Neural cell (in vitro differentiated cells): ENCODE data around the gene CTSL. TPM values are rescaled to one million over a fixed set of nuclear protein-coding genes. Genes with fewer than 3 reads are reported as not detected.

Source experiments
- H2AFZ ChIP-seq: fragments of 200-600, 300-800 bp; sonication (generic), shearing (Covaris generic); 2 replicates; pipeline ENCODE4 v1.6.0; 2014; ENCODE audit warnings: low read depth, mild to moderate bottlenecking, antibody characterized with exemption, low read length, moderate library complexity
- H3F3A ChIP-seq: fragments of 200-600 bp; shearing (Covaris generic); 2 replicates; pipeline ENCODE4 v1.6.1; 2016; ENCODE audit warnings: mild to moderate bottlenecking, moderate library complexity, mixed read lengths, antibody characterized with exemption, low read length; ENCODE audit not compliant: insufficient read depth, poor library complexity, severe bottlenecking
- H3K27ac ChIP-seq: fragments of 200-600, 300-800 bp; sonication (generic), shearing (Covaris generic); 2 replicates; pipeline ENCODE4 v1.5.1; 2014; ENCODE audit warnings: mild to moderate bottlenecking, low read length, moderate library complexity
- H3K27me3 ChIP-seq: fragments of 300-800, 200-600 bp; sonication (generic), shearing (Covaris generic); 2 replicates; pipeline ENCODE4 v1.6.0; 2014; ENCODE audit warnings: mild to moderate bottlenecking, low read depth, low read length, moderate library complexity; ENCODE audit not compliant: insufficient read depth
- H3K36me3 ChIP-seq: fragments of 300-800, 200-600 bp; sonication (generic), shearing (Covaris generic); 2 replicates; pipeline ENCODE4 v1.5.1; 2014; ENCODE audit warnings: mild to moderate bottlenecking, antibody characterized with exemption, low read length, moderate library complexity; ENCODE audit not compliant: insufficient read depth
- H3K4me2 ChIP-seq: fragments of 300-800, 200-600 bp; sonication (generic), shearing (Covaris generic); 2 replicates; pipeline ENCODE4 v1.6.0; 2014; ENCODE audit warnings: mild to moderate bottlenecking, low read length
- H3K4me3 ChIP-seq: fragments of 300-800, 200-600 bp; sonication (generic), shearing (Covaris generic); 2 replicates; pipeline ENCODE4 v1.5.1; 2014; ENCODE audit warnings: mild to moderate bottlenecking, low read length, moderate library complexity
- H3K79me2 ChIP-seq: fragments of 200-600 bp; shearing (Covaris generic); replicated peaks from 2 replicates; pipeline ENCODE4 v1.6.0; 2014; ENCODE audit warnings: mild to moderate bottlenecking, low read length, moderate library complexity; ENCODE audit not compliant: insufficient read depth
- H3K9ac ChIP-seq: fragments of 300-800, 200-600 bp; sonication (generic), shearing (Covaris generic); 2 replicates; pipeline ENCODE4 v1.6.1; 2016; ENCODE audit warnings: mild to moderate bottlenecking, low read length, mixed read lengths
- H3K9me2 ChIP-seq: fragments of 200-600 bp; shearing (Covaris generic); 2 replicates; pipeline ENCODE4 v1.6.1; 2016; ENCODE audit warnings: mild to moderate bottlenecking, low read length, mixed read lengths; ENCODE audit not compliant: insufficient read depth
- H3K9me3 ChIP-seq: fragments of 200-600, 300-800 bp; sonication (generic), shearing (Covaris generic); 2 replicates; pipeline ENCODE4 v1.6.1; 2016; ENCODE audit warnings: mild to moderate bottlenecking, mixed run types, low read length, moderate library complexity, mixed read lengths
- H4K20me1 ChIP-seq: fragments of 200-600 bp; shearing (Covaris generic); 2 replicates; pipeline ENCODE4 v1.6.1; 2016; ENCODE audit warnings: mild to moderate bottlenecking, mixed run types; ENCODE audit not compliant: insufficient read depth
- EP300 ChIP-seq: fragments of 450-650 bp; conservative IDR thresholded peaks from 2 replicates; pipeline ENCODE4 v1.6.1; 2014; ENCODE audit warnings: antibody characterized with exemption, mild to moderate bottlenecking, moderate library complexity; ENCODE audit not compliant: poor library complexity, severe bottlenecking
- EZH2 ChIP-seq: fragments of 200-600, 300-800 bp; shearing (Covaris generic), sonication (generic); IDR thresholded peaks from 2 replicates; pipeline ENCODE4 v1.6.1; 2014; ENCODE audit warnings: antibody characterized with exemption, low read length, borderline replicate concordance, mild to moderate bottlenecking; ENCODE audit not compliant: insufficient read depth, poor library complexity, severe bottlenecking
- MXI1 ChIP-seq: fragments of 450-650 bp; conservative IDR thresholded peaks from 2 replicates; pipeline ENCODE4 v1.6.1; 2014; ENCODE audit warnings: antibody characterized with exemption, mild to moderate bottlenecking; ENCODE audit not compliant: poor library complexity, severe bottlenecking
- POLR2AphosphoS5 ChIP-seq: IDR thresholded peaks from 2 replicates; pipeline ENCODE4 v1.6.1; 2012
- RAD21 ChIP-seq: fragments of 450-650 bp; conservative IDR thresholded peaks from 2 replicates; pipeline ENCODE4 v1.6.1; 2014; ENCODE audit warnings: antibody characterized with exemption, mild to moderate bottlenecking, moderate library complexity
- SMC3 ChIP-seq: fragments of 450-650 bp; conservative IDR thresholded peaks from 2 replicates; pipeline ENCODE4 v1.6.1; 2014; ENCODE audit warnings: antibody characterized with exemption, mild to moderate bottlenecking, moderate library complexity; ENCODE audit not compliant: poor library complexity
- TAF1 ChIP-seq: IDR thresholded peaks from 2 replicates; pipeline ENCODE4 v1.6.1; 2012; ENCODE audit warnings: low read depth
- polyA plus RNA-seq: library from polyadenylated mRNA; depleted of rRNA; stranded (reverse); fragments of >200 nt; gene quantifications from 2 replicates; pipeline ENCODE4 v1.2.3, GENCODE V29; 2014
- TF ChIP-seq, protein P1 (sequence below): fragments of 450-650 bp; IDR thresholded peaks from 2 replicates; pipeline ENCODE4 v1.5.1; 2014; ENCODE audit warnings: antibody characterized with exemption, mild to moderate bottlenecking, moderate library complexity; ENCODE audit not compliant: poor library complexity, severe bottlenecking
- TF ChIP-seq, protein P2 (sequence below): IDR thresholded peaks from 2 replicates; pipeline ENCODE4 v1.6.1; 2012; ENCODE audit warnings: borderline replicate concordance

CTSL gene
- polyA plus RNA-seq, 1 donor from 2014 or later = 53.5 TPM

GRCh38 chr9:87701931-87702421, 23.9 kb upstream of the CTSL start:
- Histone ChIP-seq H3K9me3 (no peaks in the 10 kb centered on the region), H3K27me3 (no peaks in the 10 kb centered on the region), H3K9me2 (no peaks in the 10 kb centered on the region), H3K79me2 (no peaks in the 10 kb centered on the region), H3K36me3 (peaks cover 11% of the 10 kb centered on the region), H4K20me1 (no peaks in the 10 kb centered on the region), H3K4me3 (no peak overlapping the region), H3K27ac (no peak overlapping the region), H3F3A (no peaks in the 10 kb centered on the region), H3K4me2 (no peak overlapping the region), H2AFZ (no peak overlapping the region), H3K9ac (no peak overlapping the region)
- TF ChIP-seq RAD21 (no peak), SMC3 (no peak), TAF1 (no peak), EP300 (no peak), EZH2 (no peak), POLR2AphosphoS5 (no peak), MXI1 (no peak)
- TF ChIP-seq, protein P1, sequence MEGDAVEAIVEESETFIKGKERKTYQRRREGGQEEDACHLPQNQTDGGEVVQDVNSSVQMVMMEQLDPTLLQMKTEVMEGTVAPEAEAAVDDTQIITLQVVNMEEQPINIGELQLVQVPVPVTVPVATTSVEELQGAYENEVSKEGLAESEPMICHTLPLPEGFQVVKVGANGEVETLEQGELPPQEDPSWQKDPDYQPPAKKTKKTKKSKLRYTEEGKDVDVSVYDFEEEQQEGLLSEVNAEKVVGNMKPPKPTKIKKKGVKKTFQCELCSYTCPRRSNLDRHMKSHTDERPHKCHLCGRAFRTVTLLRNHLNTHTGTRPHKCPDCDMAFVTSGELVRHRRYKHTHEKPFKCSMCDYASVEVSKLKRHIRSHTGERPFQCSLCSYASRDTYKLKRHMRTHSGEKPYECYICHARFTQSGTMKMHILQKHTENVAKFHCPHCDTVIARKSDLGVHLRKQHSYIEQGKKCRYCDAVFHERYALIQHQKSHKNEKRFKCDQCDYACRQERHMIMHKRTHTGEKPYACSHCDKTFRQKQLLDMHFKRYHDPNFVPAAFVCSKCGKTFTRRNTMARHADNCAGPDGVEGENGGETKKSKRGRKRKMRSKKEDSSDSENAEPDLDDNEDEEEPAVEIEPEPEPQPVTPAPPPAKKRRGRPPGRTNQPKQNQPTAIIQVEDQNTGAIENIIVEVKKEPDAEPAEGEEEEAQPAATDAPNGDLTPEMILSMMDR = no peak
- TF ChIP-seq, protein P2, sequence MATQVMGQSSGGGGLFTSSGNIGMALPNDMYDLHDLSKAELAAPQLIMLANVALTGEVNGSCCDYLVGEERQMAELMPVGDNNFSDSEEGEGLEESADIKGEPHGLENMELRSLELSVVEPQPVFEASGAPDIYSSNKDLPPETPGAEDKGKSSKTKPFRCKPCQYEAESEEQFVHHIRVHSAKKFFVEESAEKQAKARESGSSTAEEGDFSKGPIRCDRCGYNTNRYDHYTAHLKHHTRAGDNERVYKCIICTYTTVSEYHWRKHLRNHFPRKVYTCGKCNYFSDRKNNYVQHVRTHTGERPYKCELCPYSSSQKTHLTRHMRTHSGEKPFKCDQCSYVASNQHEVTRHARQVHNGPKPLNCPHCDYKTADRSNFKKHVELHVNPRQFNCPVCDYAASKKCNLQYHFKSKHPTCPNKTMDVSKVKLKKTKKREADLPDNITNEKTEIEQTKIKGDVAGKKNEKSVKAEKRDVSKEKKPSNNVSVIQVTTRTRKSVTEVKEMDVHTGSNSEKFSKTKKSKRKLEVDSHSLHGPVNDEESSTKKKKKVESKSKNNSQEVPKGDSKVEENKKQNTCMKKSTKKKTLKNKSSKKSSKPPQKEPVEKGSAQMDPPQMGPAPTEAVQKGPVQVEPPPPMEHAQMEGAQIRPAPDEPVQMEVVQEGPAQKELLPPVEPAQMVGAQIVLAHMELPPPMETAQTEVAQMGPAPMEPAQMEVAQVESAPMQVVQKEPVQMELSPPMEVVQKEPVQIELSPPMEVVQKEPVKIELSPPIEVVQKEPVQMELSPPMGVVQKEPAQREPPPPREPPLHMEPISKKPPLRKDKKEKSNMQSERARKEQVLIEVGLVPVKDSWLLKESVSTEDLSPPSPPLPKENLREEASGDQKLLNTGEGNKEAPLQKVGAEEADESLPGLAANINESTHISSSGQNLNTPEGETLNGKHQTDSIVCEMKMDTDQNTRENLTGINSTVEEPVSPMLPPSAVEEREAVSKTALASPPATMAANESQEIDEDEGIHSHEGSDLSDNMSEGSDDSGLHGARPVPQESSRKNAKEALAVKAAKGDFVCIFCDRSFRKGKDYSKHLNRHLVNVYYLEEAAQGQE = no peak

DNA sequence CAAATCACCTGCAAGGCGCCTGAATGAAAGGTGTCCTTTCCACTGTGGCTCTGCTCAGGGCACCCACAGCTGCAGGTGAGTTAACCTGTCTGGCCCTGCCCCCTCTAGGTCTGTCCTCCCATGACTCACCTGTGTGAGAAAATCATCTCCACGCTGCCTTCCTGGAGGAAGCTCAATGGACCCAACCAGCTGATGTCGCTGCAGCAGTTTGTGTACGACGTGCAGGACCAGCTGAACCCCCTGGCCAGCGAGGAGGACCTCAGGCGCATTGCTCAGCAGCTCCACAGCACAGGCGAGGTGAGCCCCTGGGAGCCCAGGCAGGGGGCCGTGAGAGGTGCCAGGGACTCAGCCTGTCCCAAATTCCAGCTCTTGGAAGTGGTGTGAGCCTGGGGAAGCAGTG, 23.0 kb upstream of the CTSL start:
- TF ChIP-seq, protein P1 = no peak
- TF ChIP-seq, protein P2 = no peak
- no peak for TF ChIP-seq MXI1
- no peak for TF ChIP-seq RAD21
- TF ChIP-seq POLR2AphosphoS5 = no peak
- TF ChIP-seq EP300 = no peak
- TF ChIP-seq SMC3 = no peak
- TF ChIP-seq EZH2 = no peak
- no peak for TF ChIP-seq TAF1
- Histone ChIP-seq H3F3A (no peaks in the 10 kb centered on the region), H3K9ac (no peak overlapping the region), H3K27me3 (no peaks in the 10 kb centered on the region), H3K27ac (no peak overlapping the region), H2AFZ (no peak overlapping the region), H3K4me3 (no peak overlapping the region), H3K9me3 (no peaks in the 10 kb centered on the region), H3K9me2 (no peaks in the 10 kb centered on the region), H4K20me1 (no peaks in the 10 kb centered on the region), H3K79me2 (no peaks in the 10 kb centered on the region), H3K4me2 (no peak overlapping the region), H3K36me3 (peaks cover 8% of the 10 kb centered on the region)
